HG02973 (cell line): Measurements from ENCODE around the gene PNMT.

Source experiments
- ATAC-seq: cut with Tn5 transposase; IDR thresholded peaks from one replicate; pipeline ENCODE4 v1.9.1; 2021; ENCODE audit warnings: moderate library complexity; ENCODE audit not compliant: unreplicated experiment

The PNMT gene

DNA sequence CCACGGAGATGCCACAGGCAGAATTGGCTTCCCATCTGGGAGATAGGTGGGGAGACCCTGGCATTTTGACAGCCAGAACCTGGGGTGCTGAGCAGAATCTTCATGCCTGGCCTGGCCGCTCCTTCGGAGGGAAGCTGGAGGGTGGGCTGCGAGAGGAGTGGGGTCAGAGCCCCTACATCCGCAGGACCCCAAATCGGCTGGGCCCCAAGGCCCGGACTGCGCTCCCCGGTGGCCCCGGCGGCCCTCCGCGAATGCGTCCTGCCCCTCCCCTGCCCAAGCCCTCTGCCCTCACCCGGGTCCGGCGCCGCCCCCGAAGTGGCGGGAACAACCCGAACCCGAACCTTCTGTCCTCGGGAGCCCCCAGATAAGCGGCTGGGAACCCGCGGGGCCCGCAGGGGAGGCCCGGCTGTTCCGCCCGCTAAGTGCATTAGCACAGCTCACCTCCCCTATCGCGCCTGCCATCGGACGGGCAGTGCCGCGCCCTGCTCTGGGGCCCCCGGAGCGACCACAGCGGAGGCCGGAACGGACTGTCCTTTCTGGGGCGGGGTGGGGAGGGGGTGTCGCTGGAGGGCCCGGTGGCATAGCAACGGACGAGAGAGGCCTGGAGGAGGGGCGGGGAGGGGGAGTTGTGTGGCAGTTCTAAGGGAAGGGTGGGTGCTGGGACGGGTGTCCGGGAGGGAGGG, 850 bp upstream of the PNMT start:
- no peak for ATAC-seq

DNA sequence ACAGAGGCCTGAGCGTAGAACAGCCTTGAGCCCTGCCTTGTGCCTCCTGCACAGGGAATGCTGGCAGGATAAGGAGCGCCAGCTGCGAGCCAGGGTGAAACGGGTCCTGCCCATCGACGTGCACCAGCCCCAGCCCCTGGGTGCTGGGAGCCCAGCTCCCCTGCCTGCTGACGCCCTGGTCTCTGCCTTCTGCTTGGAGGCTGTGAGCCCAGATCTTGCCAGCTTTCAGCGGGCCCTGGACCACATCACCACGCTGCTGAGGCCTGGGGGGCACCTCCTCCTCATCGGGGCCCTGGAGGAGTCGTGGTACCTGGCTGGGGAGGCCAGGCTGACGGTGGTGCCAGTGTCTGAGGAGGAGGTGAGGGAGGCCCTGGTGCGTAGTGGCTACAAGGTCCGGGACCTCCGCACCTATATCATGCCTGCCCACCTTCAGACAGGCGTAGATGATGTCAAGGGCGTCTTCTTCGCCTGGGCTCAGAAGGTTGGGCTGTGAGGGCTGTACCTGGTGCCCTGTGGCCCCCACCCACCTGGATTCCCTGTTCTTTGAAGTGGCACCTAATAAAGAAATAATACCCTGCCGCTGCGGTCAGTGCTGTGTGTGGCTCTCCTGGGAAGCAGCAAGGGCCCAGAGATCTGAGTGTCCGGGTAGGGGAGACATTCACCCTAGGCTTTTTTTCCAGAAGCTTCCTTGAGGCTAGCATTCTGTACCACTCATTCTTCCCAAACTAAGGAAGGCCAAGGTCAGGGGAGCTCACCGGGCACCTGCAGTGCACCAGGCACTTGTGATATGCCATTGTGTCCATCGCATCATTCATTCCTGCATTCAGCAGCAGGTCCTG, 1.9 kb downstream of the PNMT start:
- ATAC-seq, result no peak

DNA sequence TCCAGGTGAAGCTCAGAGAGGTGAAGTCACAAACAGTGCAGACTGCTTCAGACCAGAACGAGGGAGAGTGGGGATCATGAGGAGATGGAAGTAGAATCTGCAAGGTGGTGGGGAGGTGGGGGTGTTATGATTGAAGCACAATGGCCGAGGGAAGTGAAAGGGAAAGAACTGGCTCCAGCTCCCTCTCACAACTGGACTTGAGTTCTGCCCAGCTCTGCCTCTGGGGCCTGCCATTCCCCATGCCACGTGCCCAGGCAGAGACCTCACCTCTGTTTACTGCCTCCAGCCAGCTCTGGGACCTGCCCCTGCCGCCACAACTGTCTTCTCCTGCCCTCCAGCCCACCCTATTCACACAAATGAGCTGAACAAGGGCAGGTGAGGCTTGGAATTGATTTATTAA, 2.5 kb downstream of the PNMT start:
- ATAC-seq, result no peak

DNA sequence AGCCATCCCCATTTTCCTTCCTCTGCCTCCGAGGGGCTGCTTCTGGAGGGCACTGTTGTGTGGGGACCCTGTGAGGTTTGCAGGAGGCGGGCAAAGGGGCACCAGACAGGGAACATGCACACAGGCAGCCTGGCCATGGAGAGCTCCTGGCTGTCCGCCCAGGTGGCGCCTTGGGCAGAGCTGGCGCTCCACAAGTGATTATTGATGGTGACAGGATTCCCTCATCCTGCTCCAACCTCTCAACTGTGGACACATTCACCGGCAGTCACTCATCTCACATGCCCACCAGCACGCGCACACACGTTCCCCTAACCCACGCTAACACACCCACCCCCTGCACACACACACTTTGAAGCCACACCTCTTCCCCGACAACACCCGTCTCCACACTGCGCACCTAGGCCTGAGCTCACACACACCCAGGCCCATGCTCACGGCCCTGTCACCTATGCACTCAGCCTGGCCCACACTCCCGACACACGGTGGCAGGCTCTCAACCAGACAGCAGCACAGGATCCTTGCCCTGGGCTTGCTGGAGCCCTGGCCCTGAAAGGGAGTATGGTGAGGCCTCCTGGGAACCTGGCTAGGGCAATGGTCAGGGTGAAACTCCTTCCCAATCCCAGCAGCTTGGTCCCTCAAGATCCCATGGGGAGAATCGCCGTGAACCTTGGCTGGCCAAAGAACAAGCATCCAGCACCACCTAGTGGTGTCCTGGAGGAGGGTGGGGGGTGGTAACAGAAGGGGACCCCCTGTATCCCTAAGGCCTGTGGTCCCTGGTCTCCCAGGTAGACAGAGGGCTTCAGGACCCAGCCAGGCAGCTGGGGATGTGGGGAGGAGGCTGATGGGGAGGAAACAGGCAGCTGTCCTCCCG, 3.6 kb downstream of the PNMT start:
- ATAC-seq, result no peak

DNA sequence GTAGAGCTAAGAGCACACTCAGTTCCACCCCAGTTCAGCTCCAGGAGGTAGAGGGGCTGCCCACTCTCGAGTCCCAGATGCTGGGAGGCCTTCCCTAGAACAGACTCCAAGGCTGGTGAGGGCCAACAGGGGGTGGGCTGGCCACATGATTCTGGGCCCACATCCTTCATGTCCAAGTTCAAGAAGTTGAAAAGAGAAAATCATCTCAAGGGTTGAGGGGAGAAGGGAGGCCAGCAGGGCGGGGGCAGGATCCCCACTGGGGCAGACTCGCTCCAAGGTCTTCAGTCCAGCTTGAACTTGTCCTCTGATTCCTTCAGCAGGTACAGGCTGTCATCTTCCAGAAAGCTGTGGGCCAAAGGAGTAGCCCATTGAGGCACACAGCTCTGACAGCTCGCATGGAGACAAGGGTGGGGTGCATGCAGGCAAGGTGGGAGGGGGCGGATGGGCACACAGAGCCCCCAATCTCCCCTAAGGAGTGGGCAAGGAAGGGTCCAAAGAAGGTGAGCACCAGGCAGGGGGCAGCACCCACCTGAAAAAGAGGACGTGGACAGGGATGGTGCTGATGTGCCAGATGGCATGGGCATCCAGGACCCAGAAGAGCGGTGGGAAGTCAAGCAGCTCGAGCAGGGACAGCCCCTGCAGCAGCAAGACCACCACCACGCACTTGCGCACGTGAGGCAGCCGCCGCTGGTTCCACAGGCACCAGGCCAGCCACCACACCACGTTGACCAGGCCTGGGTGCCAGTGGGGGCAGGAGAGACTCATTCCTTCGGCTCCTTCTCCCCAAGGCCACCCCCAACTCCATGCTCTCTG, 4.5 kb downstream of the PNMT start:
- ATAC-seq, result no peak

DNA sequence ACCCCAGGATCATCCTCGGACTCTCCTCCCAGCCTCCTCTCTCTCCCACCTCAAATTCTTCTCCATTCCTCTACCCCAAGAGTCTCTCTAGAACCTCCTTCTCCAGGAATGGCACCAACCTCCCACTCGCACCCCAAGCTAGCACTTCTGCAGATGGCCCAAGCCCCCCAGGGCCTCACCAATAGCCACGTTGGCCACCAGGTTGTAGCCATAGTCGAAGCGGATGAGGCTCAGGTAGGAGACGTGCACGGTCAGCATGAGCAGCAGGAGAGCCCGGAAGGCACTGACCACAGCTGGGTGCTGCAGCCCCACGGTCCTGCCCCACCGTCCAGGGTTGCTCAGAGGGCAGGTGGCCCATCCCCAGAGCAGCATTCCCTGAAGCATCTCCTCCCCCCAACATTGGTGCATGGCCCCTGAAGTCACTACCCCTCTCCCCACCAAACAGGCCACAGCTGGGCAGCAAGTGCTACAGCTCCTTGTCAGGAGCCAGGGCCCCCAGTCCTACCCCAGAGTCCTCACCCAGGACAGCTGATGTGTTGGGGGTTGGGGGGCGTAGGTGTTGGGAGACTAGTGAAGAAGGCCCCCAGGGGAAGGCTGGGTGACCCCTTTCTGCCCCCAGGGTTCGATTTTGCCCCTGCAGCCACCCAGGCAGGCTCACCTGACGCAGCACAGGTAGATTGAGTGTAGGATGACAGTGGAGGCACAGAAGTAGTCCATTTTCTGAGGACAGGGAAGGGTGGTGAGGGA, 5.3 kb downstream of the PNMT start:
- ATAC-seq, result no peak

DNA sequence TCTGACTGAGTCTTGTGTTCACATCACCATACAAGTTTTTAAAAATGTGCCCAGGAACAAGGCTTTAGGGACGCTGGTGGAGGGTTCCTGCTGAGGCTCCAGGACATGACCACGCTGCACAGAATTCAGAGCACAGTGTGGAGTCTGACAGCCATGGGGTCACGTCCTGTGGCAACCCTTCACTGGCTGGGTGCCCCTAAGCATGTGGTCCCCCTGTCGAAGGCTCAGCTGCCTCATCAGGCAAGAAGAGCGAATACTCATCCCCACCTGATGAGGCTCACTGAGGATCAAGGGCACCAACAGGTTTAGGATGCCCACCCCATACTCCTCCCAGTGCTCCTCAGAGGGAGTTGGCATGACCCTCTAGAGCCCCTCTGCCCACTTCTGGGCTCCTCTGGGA, 5.9 kb downstream of the PNMT start:
- ATAC-seq, result no peak

DNA sequence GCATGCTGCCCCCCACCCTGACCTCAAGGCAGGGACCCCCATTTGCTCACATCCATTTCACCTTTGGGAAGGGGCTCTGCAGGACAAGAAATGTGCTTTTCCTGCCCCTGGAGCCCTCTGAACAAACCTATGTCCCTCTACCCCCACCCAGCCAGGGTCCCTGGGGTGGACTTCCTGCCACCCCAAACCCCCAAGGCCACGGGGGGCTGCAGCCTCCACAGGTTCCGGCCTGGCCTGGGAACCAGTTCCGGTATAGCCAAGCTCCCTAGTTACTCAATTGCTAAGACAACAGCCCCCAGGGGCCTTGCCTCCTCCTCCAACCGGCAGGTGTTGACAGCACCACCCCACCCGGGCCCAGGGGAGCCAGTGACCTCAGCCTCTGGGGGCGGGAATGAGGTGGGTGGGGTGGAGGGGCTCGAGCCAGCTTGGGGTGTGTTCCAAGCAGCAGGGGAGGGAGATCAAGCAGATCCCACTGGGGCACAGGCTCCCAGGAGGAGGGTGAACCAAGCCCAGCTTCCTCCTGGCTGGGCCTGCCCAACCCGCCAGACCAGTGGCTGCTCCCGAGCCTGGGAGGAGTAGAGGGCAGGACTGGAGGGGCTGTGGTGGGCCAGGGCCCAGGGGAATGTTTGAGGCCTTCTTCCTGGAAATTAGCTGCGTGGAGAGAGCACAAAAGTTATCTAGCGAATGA, 6.6 kb downstream of the PNMT start:
- no peak for ATAC-seq

DNA sequence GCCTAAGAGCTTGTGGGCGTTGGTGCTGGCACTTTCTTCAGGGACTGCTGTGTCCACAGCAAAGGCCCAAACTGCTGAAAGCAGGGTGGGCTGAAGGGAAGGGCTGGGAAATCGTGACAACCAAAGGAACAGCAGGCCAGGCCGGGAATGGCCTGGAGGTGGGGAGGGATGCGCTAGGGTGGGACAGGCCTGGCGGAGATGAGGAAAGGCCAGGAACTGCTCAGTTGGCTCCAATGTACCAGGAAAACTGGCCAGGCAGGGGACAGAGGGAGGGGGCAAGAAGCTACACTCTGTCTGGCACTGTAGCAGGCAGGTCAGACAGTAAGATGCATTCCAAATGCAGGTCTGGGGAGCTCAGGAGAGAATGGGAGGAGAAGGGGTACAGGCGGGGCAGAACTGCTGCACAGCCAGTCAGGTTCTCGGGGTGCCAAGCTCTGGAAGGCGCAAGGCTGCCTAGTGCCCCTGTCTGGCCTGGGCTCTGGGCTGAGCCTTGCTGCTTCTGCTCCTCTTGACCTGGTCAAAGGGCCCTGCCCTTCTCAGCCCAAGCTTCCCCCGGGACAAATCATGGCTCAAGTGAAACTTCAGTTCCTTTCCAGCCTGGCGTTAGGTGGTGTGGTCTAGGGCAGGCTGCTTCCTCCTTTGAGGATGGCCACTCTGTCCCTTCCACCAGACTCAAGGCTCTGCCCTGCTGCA, 7.3 kb downstream of the PNMT start:
- no peak for ATAC-seq

DNA sequence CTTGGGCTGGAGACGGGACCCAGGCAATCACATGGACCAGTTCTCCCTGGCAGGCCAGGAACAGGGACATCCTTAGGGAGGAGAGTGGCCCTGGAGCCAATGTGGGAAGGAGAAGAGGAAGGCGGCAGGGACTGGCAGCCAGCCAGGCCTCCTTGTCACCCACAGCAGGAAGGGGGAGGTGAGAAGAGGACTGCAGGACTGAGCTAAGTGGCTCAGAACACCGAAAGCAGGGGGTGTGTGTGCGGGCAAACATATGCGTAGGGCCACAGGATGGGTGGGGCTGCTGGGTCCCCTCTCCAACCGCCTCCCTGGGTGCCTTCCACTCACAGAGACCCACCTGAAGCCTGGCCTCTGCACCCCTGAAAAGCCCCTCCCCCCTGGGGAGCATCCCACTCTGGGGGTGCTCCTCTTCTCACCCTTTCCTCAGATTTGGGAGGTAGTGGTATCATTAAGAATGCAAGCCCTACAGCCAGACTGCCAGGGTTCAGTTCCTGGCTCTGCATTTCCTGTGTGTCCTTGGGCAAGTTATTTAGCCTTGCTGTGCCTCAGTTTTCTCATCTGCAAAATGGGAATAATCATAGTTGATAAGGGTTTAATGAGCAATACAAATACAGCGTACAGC, 8.1 kb downstream of the PNMT start:
- no peak for ATAC-seq

DNA sequence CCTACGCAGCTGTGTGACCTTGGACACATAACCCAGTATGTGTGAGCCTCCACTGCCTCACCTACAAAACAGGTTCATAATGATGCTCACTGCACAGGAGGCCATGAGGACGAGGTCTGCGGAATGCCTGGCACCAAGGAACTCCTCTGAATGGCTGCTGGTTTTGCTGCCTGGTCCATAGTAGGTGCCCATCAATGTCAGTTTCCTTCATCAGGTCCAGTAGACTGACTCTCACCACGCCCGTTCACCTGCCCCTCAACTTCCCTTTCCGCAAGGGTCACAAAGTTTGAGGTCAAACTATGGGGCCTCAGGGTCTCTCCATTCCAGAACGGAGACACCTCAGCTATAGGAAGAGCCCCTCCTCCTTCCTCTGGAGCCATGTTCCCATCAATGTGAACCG, 8.8 kb downstream of the PNMT start:
- no peak for ATAC-seq

DNA sequence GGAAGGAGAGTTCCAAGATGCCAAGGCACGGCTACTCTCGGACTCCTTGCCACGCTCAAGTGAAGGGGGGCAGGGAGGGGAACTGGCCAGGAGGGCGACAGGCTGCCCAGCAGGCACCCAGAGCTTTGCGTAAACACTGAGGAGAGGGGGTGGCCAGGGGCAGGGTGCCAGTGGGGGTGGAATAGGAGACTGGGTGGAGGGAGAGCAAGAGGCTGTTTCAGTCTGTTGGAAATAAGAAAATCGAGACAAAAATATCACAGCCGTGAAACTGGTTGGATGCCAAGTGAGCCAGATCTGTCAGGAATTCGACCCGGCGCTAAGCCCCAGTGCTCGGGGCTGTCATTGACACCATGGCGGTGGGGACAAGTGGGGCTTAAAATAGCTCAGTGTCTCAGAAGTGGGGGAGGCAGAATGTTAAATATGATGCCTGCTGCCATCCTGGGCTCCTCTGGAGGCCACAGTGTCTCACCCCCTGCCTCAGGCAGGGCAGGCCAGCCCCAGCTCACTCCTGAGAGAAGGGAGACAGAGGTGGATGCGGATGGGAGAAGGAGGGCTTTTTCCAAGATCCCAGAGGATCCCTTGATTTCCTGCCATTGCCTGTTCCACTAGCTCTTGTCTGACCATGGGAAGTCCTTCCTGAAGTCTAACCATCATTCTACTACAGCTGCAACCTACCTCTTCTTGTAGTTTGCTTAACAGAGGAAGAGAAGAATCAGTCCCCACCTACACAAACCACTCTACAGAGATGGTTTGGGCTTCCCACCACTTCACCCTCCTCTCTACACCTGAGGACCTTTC, 9.5 kb downstream of the PNMT start:
- no peak for ATAC-seq

DNA sequence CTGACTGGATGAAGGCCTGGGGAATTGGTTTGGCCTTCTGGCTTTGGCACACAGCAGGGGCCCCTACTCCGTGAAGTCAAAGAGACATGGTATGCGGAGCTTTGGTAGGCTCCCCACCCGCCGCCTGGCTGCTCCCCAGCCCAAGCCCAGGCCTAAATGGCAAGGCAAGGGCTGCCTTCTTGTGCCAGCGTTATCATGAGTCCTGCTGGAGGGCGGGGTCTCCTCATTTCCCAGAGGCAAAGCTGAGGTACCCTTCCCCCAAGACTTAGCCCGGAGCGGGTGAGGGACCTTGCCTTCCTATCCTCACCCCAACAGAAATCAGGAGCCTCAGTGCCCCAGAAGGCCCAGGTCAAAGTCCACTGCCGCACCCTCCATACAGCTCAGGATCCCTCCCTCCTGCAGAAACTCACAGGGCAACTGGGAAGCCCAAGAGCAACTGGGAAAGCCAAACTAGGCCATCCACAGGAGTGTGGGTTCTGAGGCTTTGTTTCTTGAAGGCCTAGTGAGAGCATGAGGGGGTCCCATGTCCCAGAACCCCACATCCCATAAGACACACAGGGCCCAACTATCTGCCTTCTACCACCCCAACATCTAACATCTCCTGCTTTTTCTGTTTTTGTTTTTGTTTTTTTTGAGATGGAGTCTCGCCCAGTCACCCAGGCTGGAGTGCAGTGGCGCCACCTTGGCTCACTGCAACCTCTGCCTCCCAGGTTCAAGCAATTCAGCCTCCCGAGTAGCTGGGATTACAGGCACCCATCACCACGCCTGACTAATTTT, 10.3 kb downstream of the PNMT start:
- ATAC-seq, result no peak

DNA sequence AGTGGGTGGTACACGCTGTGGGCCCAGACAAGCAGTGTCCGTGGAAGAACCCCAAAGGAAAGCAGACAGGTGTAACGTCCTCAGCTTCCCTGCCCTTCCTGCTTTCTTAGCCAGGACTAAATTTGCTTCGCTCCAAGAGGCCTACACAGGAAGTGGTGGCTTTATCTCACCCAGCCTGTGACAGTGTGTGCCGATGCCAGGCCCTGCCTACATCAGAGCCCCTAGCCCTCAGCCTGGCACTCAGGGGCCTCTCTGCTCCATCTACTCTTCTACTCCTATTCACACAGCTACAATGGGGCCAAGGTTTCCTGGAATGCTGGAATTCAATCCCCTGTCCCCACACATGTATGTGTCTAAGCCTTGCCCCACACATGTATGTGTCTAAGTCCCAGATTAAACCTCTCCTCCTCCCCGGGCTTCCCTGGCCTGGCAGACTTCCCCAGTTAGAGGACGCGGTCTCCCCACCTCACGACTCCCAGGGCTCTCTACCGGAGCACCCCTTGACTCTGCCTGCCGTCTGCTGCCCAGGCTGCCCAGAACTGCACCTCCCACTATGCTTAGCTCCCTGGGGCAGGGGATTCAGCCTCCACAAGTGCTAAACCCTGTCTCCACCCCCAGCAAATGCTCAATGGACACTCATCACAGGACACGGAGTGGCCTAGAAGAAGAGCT, 11.4 kb downstream of the PNMT start:
- ATAC-seq, result no peak

DNA sequence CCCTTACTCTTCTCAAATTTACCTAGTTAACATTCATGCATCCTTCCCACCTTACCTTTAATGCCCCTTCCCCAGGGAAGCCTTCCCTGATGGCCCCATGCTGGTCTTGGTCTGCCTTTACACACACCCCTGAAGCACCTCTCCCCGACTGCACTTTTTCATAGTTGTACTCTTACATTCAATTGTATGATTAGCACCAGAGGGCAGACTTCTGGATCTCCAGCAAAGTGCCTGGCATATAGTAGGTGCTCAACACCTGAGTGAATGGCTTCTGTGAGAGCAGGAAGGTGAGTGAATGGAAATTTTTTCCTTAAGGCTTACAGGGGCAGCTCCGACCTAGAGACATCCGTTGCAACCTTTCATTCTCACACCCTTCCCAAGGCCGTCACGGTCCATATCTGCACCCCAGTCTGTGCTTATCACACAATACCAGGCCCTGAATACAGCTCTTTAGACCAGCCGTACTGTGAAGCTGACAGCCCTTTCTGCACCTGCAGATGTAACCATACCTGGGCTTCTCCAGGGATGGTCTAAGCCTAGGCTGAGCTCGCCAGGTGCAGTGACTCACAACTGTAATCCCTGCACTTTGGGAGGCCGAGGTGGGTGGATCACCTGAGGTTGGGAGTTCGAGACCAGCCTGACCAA, 15.2 kb downstream of the PNMT start:
- no peak for ATAC-seq
